ENCODE data around the gene GNLY.

GRCh38 chr2:85703329-85703728, 9.2 kb downstream of the GNLY start:
- TF ChIP-seq POLR2AphosphoS5 (IDR thresholded peaks at IDR 0.05; ENCODE audit: low read depth, low read length), result no peak
- no peak for TF ChIP-seq POLR2A (IDR thresholded peaks at IDR 0.05; ENCODE audit: low read depth, low read length)
